HCT116 (cell line): ENCODE measurements around the gene PEX11B. TPM values are rescaled to one million over a fixed set of nuclear protein-coding genes. Genes with fewer than 3 reads are reported as not detected.

ENCODE experiments used
- ATAC-seq: fragments of 200-7000 bp; cut with Tn5 transposase; 2 replicates; pipeline ENCODE4 v1.9.1; 2020; ENCODE audit warnings: mild to moderate bottlenecking, moderate library complexity
- BruUV-seq: library from RNA; stranded (reverse); fragments of 400-500 nt; replicated peaks from 2 replicates; lab custom pipeline; 2021; lab: Mats Ljungman, UMichigan
- CTCF ChIA-PET: fragments of 300-600 bp; sonication (Branson Sonifier 250); formaldehyde crosslinking; loops from one replicate; lab custom pipeline; 2021; ENCODE audit warnings: antibody characterized with exemption; lab: Charles Lee
- POLR2A ChIA-PET: fragments of 300-600, 350-600 bp; sonication (Branson Sonifier 250); formaldehyde crosslinking; loops from one replicate; lab custom pipeline; 2021; ENCODE audit warnings: antibody characterized with exemption; lab: Charles Lee
- RAD21 ChIA-PET, 2 experiments: fragments of 300-600 bp; sonication (Branson Sonifier 250); formaldehyde crosslinking; loops; one replicate each; lab custom pipeline; 2023; ENCODE audit warnings: low total read pairs in 2 of 2; ENCODE audit not compliant: uncharacterized antibody in 2 of 2, unreplicated experiment in 2 of 2, low non-redundant PET in 1 of 2; lab: Charles Lee
- DNase-seq: peaks from one replicate; pipeline ENCODE4 v3.0.0-alpha.2; 2010; ENCODE audit warnings: low read depth, low spot score
- H2AFZ ChIP-seq: fragments of 200-600 bp; shearing (Covaris generic), sonication (generic); 2 replicates; pipeline ENCODE4 v1.6.1; 2017; ENCODE audit warnings: low read depth, mixed run types, mixed read lengths, antibody characterized with exemption, low read length; ENCODE audit not compliant: poor library complexity, severe bottlenecking
- H3K27ac ChIP-seq: 2 replicates; pipeline ENCODE4 v1.5.1; 2012; ENCODE audit warnings: low read depth, low read length
- H3K27me3 ChIP-seq: fragments of 200-600 bp; sonication (generic); 2 replicates; pipeline ENCODE4 v1.6.1; 2016; ENCODE audit warnings: mixed run types, low read length, mixed read lengths; ENCODE audit not compliant: insufficient read depth
- H3K36me3 ChIP-seq, 2 experiments: fragments of 200-500 bp in 1 of 2; fragments of 200-600 bp in 1 of 2; sonication (Bioruptor generic) in 1 of 2; sonication (generic) in 1 of 2; 2 replicates each; pipeline versions ENCODE4 v1.5.1 to v1.6.1; 2014 to 2016; ENCODE audit warnings: low read length in 2 of 2, inconsistent platforms in 1 of 2, mixed read lengths in 1 of 2, mixed run types in 1 of 2; ENCODE audit not compliant: insufficient read depth in 2 of 2, control insufficient read depth in 1 of 2
- H3K4me1 ChIP-seq, 2 experiments: fragments of 200-600 bp in 1 of 2; sonication (generic) in 1 of 2; 2 replicates each; pipeline versions ENCODE4 v1.5.1 to v1.6.1; 2012 to 2017; ENCODE audit warnings: low read length in 2 of 2, inconsistent platforms in 1 of 2, mild to moderate bottlenecking in 1 of 2, mixed read lengths in 1 of 2, mixed run types in 1 of 2, moderate library complexity in 1 of 2; ENCODE audit not compliant: insufficient read depth in 2 of 2, control insufficient read depth in 1 of 2
- H3K4me2 ChIP-seq: fragments of 200-600 bp; sonication (generic); 2 replicates; pipeline ENCODE4 v1.6.1; 2017; ENCODE audit warnings: mixed run types, low read length, mixed read lengths
- H3K4me3 ChIP-seq, 2 experiments: fragments of 200-600 bp in 1 of 2; sonication (generic) in 1 of 2; replicated peaks in 1 of 2; 2 replicates each; pipeline ENCODE4 v1.5.1; 2011 to 2016; ENCODE audit warnings: low read length in 2 of 2, control low read depth in 1 of 2, low read depth in 1 of 2, mild to moderate bottlenecking in 1 of 2, mixed read lengths in 1 of 2, mixed run types in 1 of 2
- H3K79me2 ChIP-seq: fragments of 200-600 bp; sonication (generic); 2 replicates; pipeline ENCODE4 v1.6.1; 2017; ENCODE audit warnings: mild to moderate bottlenecking, mixed run types, low read length, moderate library complexity, mixed read lengths; ENCODE audit not compliant: insufficient read depth
- H3K9ac ChIP-seq: fragments of 200-600 bp; sonication (generic); 2 replicates; pipeline ENCODE4 v1.6.1; 2016; ENCODE audit warnings: low read length, mixed read lengths
- H3K9me2 ChIP-seq: fragments of 200-600 bp; sonication (generic), shearing (Covaris generic); 2 replicates; pipeline ENCODE4 v1.6.1; 2017; ENCODE audit warnings: mixed run types, mild to moderate bottlenecking, moderate library complexity; ENCODE audit not compliant: insufficient read depth
- H3K9me3 ChIP-seq, 2 experiments: fragments of 200-500 bp in 1 of 2; fragments of 200-600 bp in 1 of 2; sonication (Bioruptor generic) in 1 of 2; sonication (generic) in 1 of 2; 2 replicates each; pipeline ENCODE4 v1.6.1; 2014 to 2017; ENCODE audit warnings: low read length in 2 of 2, mixed read lengths in 2 of 2, inconsistent platforms in 1 of 2, low read depth in 1 of 2, mild to moderate bottlenecking in 1 of 2, mixed run types in 1 of 2, moderate library complexity in 1 of 2; ENCODE audit not compliant: control insufficient read depth in 1 of 2, insufficient read depth in 1 of 2
- H4K20me1 ChIP-seq: fragments of 200-600 bp; sonication (generic), shearing (Covaris generic); 2 replicates; pipeline ENCODE4 v1.6.1; 2017; ENCODE audit warnings: mixed run types, mild to moderate bottlenecking, moderate library complexity; ENCODE audit not compliant: insufficient read depth
- CTCF ChIP-seq, 3 experiments: fragments of 200-600 bp in 1 of 3; sonication (generic) in 1 of 3; IDR thresholded peaks in 2 of 3; conservative IDR thresholded peaks in 1 of 3; 2 replicates each; pipeline ENCODE4 v1.5.1; 2012 to 2017; ENCODE audit warnings: low read depth in 2 of 3, low read length in 2 of 3, antibody characterized with exemption in 1 of 3, borderline replicate concordance in 1 of 3, control low read depth in 1 of 3, mild to moderate bottlenecking in 1 of 3, mixed read lengths in 1 of 3, mixed run types in 1 of 3, moderate library complexity in 1 of 3; ENCODE audit not compliant: insufficient read depth in 1 of 3
- EGR1 ChIP-seq: IDR thresholded peaks from 2 replicates; pipeline ENCODE4 v1.6.1; 2012; ENCODE audit warnings: low read depth
- JUND ChIP-seq: IDR thresholded peaks from 2 replicates; pipeline ENCODE4 v1.6.1; 2012
- MAX ChIP-seq: IDR thresholded peaks from 2 replicates; pipeline ENCODE4 v1.6.1; 2012
- POLR2A ChIP-seq: IDR thresholded peaks from 2 replicates; pipeline ENCODE4 v1.7.0; 2011; ENCODE audit warnings: borderline replicate concordance; ENCODE audit not compliant: insufficient read depth, insufficient read length; ENCODE audit errors: extremely low read depth
- RAD21 ChIP-seq: IDR thresholded peaks from 2 replicates; pipeline ENCODE4 v1.6.1; 2012; ENCODE audit warnings: low read depth, mild to moderate bottlenecking
- SIN3A ChIP-seq: IDR thresholded peaks from 2 replicates; pipeline ENCODE4 v1.6.1; 2012; ENCODE audit warnings: low read depth
- SP1 ChIP-seq: IDR thresholded peaks from 2 replicates; pipeline ENCODE4 v1.6.1; 2012; ENCODE audit warnings: low read depth
- YY1 ChIP-seq: IDR thresholded peaks from 2 replicates; pipeline ENCODE4 v1.6.1; 2011; ENCODE audit warnings: low read length, low read depth, moderate library complexity, mild to moderate bottlenecking; ENCODE audit not compliant: insufficient replicate concordance; ENCODE audit errors: extremely low read depth
- ZBTB33 ChIP-seq: IDR thresholded peaks from 2 replicates; pipeline ENCODE4 v1.6.1; 2011; ENCODE audit warnings: mild to moderate bottlenecking, low read length, moderate library complexity; ENCODE audit not compliant: insufficient replicate concordance; ENCODE audit errors: extremely low read depth
- intact Hi-C: fragments of 100-400 bp; cut with micrococcal nuclease; formaldehyde crosslinking; loops from 2 replicates; pipeline ENCODE4 v1.10.0; 2022
- total RNA-seq: library from RNA; stranded (reverse); gene quantifications from one replicate; pipeline ENCODE4 v1.2.1, GENCODE V29; 2021; ENCODE audit not compliant: unreplicated experiment

PEX11B gene
- total RNA-seq, 1 experiment from 2014 or later = 20.9 TPM

GRCh38 chr1:145868232-145868631 lies 50.3 kb downstream of the PEX11B start:
- H3K36me3 ChIP-seq = no peaks in the 10 kb centered on the region
- no peaks in the 10 kb centered on the region for H3K9me3 ChIP-seq
- intact Hi-C loops = no loop called here
- H3K4me3 ChIP-seq = no peak overlapping the region
- H3K9me2 ChIP-seq = no peaks in the 10 kb centered on the region
- ATAC-seq (no peak), DNase-seq (no peak)
- no peak overlapping the region for H3K27ac ChIP-seq
- TF ChIP-seq YY1 (no peak), JUND (no peak), MAX (no peak), SIN3A (no peak), POLR2A (no peak), RAD21 (no peak), EGR1 (no peak), ZBTB33 (no peak), SP1 (no peak), CTCF (IDR thresholded peaks at IDR 0.05 in 2 of 3, conservative IDR thresholded peaks at IDR 0.05 in 1 of 3; ENCODE audit: borderline replicate concordance in 1 of 3, insufficient read depth in 1 of 3, low read depth in 2 of 3, low read length in 2 of 3) (no peak)
- H3K4me2 ChIP-seq = no peak overlapping the region
- H3K4me1 ChIP-seq = no peaks in the 10 kb centered on the region
- no peaks in the 10 kb centered on the region for H3K79me2 ChIP-seq
- ChIA-PET RAD21 (no interaction called here), POLR2A (interaction anchor here (1.1 kb wide), 1 partner anchor 183 kb away, joined by 3 read pairs; no protein-coding TSS in a partner anchor), CTCF (no interaction called here)
- H4K20me1 ChIP-seq = no peaks in the 10 kb centered on the region
- H3K9ac ChIP-seq = no peak overlapping the region
- BruUV-seq = no TSS peak
- H3K27me3 ChIP-seq = no peaks in the 10 kb centered on the region
- no peak overlapping the region for H2AFZ ChIP-seq
